SK-N-SH (cell line): Measurements from ENCODE around the gene LHX5. TPM values are rescaled to one million over a fixed set of nuclear protein-coding genes. Genes with fewer than 3 reads are reported as not detected.

Source experiments
- CTCF ChIA-PET: fragments of 300-600, 350-600 bp; formaldehyde crosslinking; extraction: SDS; loops from one replicate; lab custom pipeline; 2021; lab: Yijun Ruan, JAX
- POLR2A ChIA-PET: fragments of 350-600 bp; sonication (Branson Sonifier 250); formaldehyde crosslinking; extraction: SDS; loops from one replicate; lab custom pipeline; 2020; ENCODE audit warnings: antibody characterized with exemption, inconsistent platforms; lab: Yijun Ruan, JAX
- DNase-seq: peaks from one replicate; pipeline ENCODE4 v3.0.0; 2012
- H2AFZ ChIP-seq: fragments of 200-600 bp; sonication (generic); 2 replicates; pipeline ENCODE4 v1.8.1; 2016; ENCODE audit warnings: antibody characterized with exemption, mild to moderate bottlenecking, low read depth
- H3F3A ChIP-seq: fragments of 200-600 bp; sonication (generic); replicated peaks from 2 replicates; pipeline ENCODE3; 2016; ENCODE audit warnings: antibody characterized with exemption, mild to moderate bottlenecking; ENCODE audit not compliant: insufficient read depth
- H3K27ac ChIP-seq, 2 experiments: fragments of 200-500 bp in 1 of 2; fragments of 200-600 bp in 1 of 2; sonication (Bioruptor generic) in 1 of 2; sonication (generic), shearing (Covaris generic) in 1 of 2; 2 replicates each; pipeline versions ENCODE4 v1.5.1 to v1.6.1; 2014 to 2016; ENCODE audit warnings: low read depth in 2 of 2, inconsistent platforms in 1 of 2, low read length in 1 of 2, mild to moderate bottlenecking in 1 of 2, mixed read lengths in 1 of 2
- H3K27me3 ChIP-seq: fragments of 200-600 bp; sonication (generic), shearing (Covaris generic); 2 replicates; pipeline ENCODE4 v1.6.1; 2016; ENCODE audit warnings: mixed run types; ENCODE audit not compliant: insufficient read depth
- H3K36me3 ChIP-seq, 2 experiments: fragments of 200-500 bp in 1 of 2; fragments of 200-600 bp in 1 of 2; sonication (Bioruptor generic) in 1 of 2; sonication (generic) in 1 of 2; replicated peaks in 1 of 2; 2 replicates each; pipeline versions ENCODE3 to v1.5.1; 2014 to 2016; ENCODE audit warnings: low read length in 1 of 2, mild to moderate bottlenecking in 1 of 2; ENCODE audit not compliant: insufficient read depth in 2 of 2, control insufficient read depth in 1 of 2
- H3K4me1 ChIP-seq, 2 experiments: fragments of 200-500 bp in 1 of 2; fragments of 200-600 bp in 1 of 2; sonication (Bioruptor generic) in 1 of 2; sonication (generic), shearing (Covaris generic) in 1 of 2; 2 replicates each; pipeline versions ENCODE4 v1.5.1 to v1.6.1; 2014 to 2016; ENCODE audit warnings: low read depth in 1 of 2, low read length in 1 of 2, mixed run types in 1 of 2; ENCODE audit not compliant: insufficient read depth in 2 of 2, control insufficient read depth in 1 of 2
- H3K4me2 ChIP-seq: fragments of 200-600 bp; sonication (generic), shearing (Covaris generic); 2 replicates; pipeline ENCODE4 v1.6.1; 2017; ENCODE audit warnings: mixed run types
- H3K4me3 ChIP-seq, 2 experiments: fragments of 200-500 bp in 1 of 2; fragments of 200-600 bp in 1 of 2; sonication (Bioruptor generic) in 1 of 2; sonication (generic), shearing (Covaris generic) in 1 of 2; 2 replicates each; pipeline versions ENCODE4 v1.5.1 to v1.8.1; 2014 to 2016; ENCODE audit warnings: low read depth in 2 of 2, inconsistent platforms in 1 of 2, low read length in 1 of 2, mild to moderate bottlenecking in 1 of 2, mixed read lengths in 1 of 2, moderate library complexity in 1 of 2
- H3K79me2 ChIP-seq: fragments of 200-600 bp; sonication (generic); 2 replicates; pipeline ENCODE4 v1.8.1; 2017; ENCODE audit warnings: mild to moderate bottlenecking; ENCODE audit not compliant: insufficient read depth
- H3K9ac ChIP-seq: fragments of 200-600 bp; sonication (generic); 2 replicates; pipeline ENCODE4 v1.6.1; 2017; ENCODE audit warnings: mixed run types
- H3K9me2 ChIP-seq: fragments of 200-600 bp; sonication (generic); 2 replicates; pipeline ENCODE4 v1.6.1; 2017; ENCODE audit warnings: mixed run types
- H3K9me3 ChIP-seq: fragments of 200-600 bp; sonication (generic); 2 replicates; pipeline ENCODE4 v1.6.1; 2017; ENCODE audit warnings: mixed run types, mild to moderate bottlenecking, moderate library complexity
- H4K20me1 ChIP-seq: fragments of 200-600 bp; sonication (generic); 2 replicates; pipeline ENCODE4 v1.6.1; 2017; ENCODE audit warnings: mild to moderate bottlenecking, mixed run types; ENCODE audit not compliant: insufficient read depth
- CHD2 ChIP-seq: fragments of 150-350 bp; IDR thresholded peaks from 2 replicates; pipeline ENCODE4 v1.6.1; 2018; ENCODE audit warnings: low read length; ENCODE audit not compliant: partially characterized antibody
- ELF1 ChIP-seq: IDR thresholded peaks from 2 replicates; pipeline ENCODE4 v1.4.0; 2012
- EZH2phosphoT487 ChIP-seq: fragments of 200-600 bp; sonication (generic); IDR thresholded peaks from 2 replicates; pipeline ENCODE4 v1.6.1; 2017; ENCODE audit warnings: low read depth, mixed run types, mild to moderate bottlenecking, antibody characterized with exemption, moderate library complexity, borderline replicate concordance
- FOSL2 ChIP-seq: IDR thresholded peaks from 2 replicates; pipeline ENCODE4 v1.4.0; 2012; ENCODE audit warnings: low read depth, mild to moderate bottlenecking, moderate library complexity, borderline replicate concordance
- FOXJ3 ChIP-seq: sonication (generic); formaldehyde crosslinking; IDR thresholded peaks from 2 replicates; pipeline ENCODE4 v1.5.1; 2020; ENCODE audit warnings: mild to moderate bottlenecking, missing genetic modification reagents
- MAX ChIP-seq: IDR thresholded peaks from 2 replicates; pipeline ENCODE4 v1.4.0; 2012; ENCODE audit warnings: low read depth
- MEF2A ChIP-seq: IDR thresholded peaks from 2 replicates; pipeline ENCODE4 v1.4.0; 2012; ENCODE audit warnings: low read depth, borderline replicate concordance
- POLR2AphosphoS5 ChIP-seq: IDR thresholded peaks from 2 replicates; pipeline ENCODE4 v1.6.1; 2012; ENCODE audit warnings: low read depth, low read length
- RAD21 ChIP-seq: IDR thresholded peaks from 2 replicates; pipeline ENCODE4 v1.6.1; 2012; ENCODE audit warnings: mild to moderate bottlenecking, low read length
- RXRA ChIP-seq: IDR thresholded peaks from 2 replicates; pipeline ENCODE4 v1.4.0; 2012; ENCODE audit warnings: low read depth, mild to moderate bottlenecking, borderline replicate concordance
- SIN3A ChIP-seq: IDR thresholded peaks from 2 replicates; pipeline ENCODE4 v1.6.1; 2012; ENCODE audit warnings: low read depth, mild to moderate bottlenecking, low read length, moderate library complexity, borderline replicate concordance
- YY1 ChIP-seq: IDR thresholded peaks from 2 replicates; pipeline ENCODE4 v1.4.0; 2012; ENCODE audit warnings: low read depth, mild to moderate bottlenecking
- WGBS: methylation state at CpG from one replicate; pipeline ENCODE4 v1.1.6; 2017; ENCODE audit warnings: low lambda C conversion rate; 5-methylcytosine and 5-hydroxymethylcytosine counted together
- polyA plus RNA-seq, 3 experiments: library from polyadenylated mRNA; depleted of rRNA; stranded (reverse); fragments of >200 nt; gene quantifications; 2 replicates each; pipeline ENCODE4 v1.2.3, GENCODE V29; 2012
- TF ChIP-seq, protein P1 (sequence below): IDR thresholded peaks from 2 replicates; pipeline ENCODE4 v1.6.1; 2012; ENCODE audit warnings: mild to moderate bottlenecking, low read depth, low read length, moderate library complexity
- TF ChIP-seq, protein P2 (sequence below): IDR thresholded peaks from 2 replicates; pipeline ENCODE4 v1.4.0; 2012; ENCODE audit warnings: low read depth, borderline replicate concordance
- TF ChIP-seq, protein P3 (sequence below): IDR thresholded peaks from 2 replicates; pipeline ENCODE4 v1.4.0; 2012; ENCODE audit warnings: low read depth, borderline replicate concordance

LHX5 gene
- polyA plus RNA-seq, 1 of the 3 experiments (the other 2 are of a cell fraction) = not detected

DNA sequence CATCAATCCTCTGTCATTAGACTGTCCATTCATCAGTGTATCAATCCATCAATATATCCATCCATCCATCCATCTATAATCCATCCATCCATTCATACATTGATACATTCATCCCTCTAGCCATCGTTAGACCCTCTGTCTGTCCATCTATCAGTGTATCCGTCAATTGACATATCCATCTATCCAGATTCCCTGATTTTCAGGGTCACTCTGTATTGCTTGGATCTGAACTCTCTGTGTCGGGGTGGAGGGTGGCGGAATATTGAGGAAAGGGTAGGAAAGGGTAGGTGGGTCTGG is 32.4 kb downstream of the LHX5 start (continued):
- TF ChIP-seq, protein P1, sequence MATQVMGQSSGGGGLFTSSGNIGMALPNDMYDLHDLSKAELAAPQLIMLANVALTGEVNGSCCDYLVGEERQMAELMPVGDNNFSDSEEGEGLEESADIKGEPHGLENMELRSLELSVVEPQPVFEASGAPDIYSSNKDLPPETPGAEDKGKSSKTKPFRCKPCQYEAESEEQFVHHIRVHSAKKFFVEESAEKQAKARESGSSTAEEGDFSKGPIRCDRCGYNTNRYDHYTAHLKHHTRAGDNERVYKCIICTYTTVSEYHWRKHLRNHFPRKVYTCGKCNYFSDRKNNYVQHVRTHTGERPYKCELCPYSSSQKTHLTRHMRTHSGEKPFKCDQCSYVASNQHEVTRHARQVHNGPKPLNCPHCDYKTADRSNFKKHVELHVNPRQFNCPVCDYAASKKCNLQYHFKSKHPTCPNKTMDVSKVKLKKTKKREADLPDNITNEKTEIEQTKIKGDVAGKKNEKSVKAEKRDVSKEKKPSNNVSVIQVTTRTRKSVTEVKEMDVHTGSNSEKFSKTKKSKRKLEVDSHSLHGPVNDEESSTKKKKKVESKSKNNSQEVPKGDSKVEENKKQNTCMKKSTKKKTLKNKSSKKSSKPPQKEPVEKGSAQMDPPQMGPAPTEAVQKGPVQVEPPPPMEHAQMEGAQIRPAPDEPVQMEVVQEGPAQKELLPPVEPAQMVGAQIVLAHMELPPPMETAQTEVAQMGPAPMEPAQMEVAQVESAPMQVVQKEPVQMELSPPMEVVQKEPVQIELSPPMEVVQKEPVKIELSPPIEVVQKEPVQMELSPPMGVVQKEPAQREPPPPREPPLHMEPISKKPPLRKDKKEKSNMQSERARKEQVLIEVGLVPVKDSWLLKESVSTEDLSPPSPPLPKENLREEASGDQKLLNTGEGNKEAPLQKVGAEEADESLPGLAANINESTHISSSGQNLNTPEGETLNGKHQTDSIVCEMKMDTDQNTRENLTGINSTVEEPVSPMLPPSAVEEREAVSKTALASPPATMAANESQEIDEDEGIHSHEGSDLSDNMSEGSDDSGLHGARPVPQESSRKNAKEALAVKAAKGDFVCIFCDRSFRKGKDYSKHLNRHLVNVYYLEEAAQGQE = no peak

- no peaks in the 10 kb centered on the region for H3K4me1 ChIP-seq
- no peaks in the 10 kb centered on the region for H3K36me3 ChIP-seq
- TF ChIP-seq RXRA (no peak), EZH2phosphoT487 (no peak), CHD2 (no peak), POLR2AphosphoS5 (no peak), SIN3A (no peak)
- TF ChIP-seq, protein P2, sequence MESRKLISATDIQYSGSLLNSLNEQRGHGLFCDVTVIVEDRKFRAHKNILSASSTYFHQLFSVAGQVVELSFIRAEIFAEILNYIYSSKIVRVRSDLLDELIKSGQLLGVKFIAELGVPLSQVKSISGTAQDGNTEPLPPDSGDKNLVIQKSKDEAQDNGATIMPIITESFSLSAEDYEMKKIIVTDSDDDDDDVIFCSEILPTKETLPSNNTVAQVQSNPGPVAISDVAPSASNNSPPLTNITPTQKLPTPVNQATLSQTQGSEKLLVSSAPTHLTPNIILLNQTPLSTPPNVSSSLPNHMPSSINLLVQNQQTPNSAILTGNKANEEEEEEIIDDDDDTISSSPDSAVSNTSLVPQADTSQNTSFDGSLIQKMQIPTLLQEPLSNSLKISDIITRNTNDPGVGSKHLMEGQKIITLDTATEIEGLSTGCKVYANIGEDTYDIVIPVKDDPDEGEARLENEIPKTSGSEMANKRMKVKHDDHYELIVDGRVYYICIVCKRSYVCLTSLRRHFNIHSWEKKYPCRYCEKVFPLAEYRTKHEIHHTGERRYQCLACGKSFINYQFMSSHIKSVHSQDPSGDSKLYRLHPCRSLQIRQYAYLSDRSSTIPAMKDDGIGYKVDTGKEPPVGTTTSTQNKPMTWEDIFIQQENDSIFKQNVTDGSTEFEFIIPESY = no peak
- H3K9me3 ChIP-seq = no peaks in the 10 kb centered on the region
- H3K27ac ChIP-seq = no peak overlapping the region
- CTCF ChIA-PET = no interaction called here
- H2AFZ ChIP-seq = no peak overlapping the region
- no peaks in the 10 kb centered on the region for H3K79me2 ChIP-seq
- 44% methylated on average over 4 of the region's 4 CpGs for WGBS
- no peaks in the 10 kb centered on the region for H4K20me1 ChIP-seq
- DNase-seq = no peak
- no peak overlapping the region for H3K4me3 ChIP-seq
- no peak overlapping the region for H3K9ac ChIP-seq
- no peaks in the 10 kb centered on the region for H3K9me2 ChIP-seq
- POLR2A ChIA-PET = no interaction called here
- H3K27me3 ChIP-seq = no peaks in the 10 kb centered on the region
- H3K4me2 ChIP-seq = no peak overlapping the region
- no peaks in the 10 kb centered on the region for H3F3A ChIP-seq
Measured at GRCh38 chr12:113438523-113439300, 33.0 kb downstream of the LHX5 start.

- Histone ChIP-seq H3K4me3 (no peak overlapping the region), H3K9me2 (no peaks in the 10 kb centered on the region), H3K27me3 (no peaks in the 10 kb centered on the region), H3K36me3 (no peaks in the 10 kb centered on the region), H3F3A (no peaks in the 10 kb centered on the region), H3K4me2 (no peak overlapping the region), H4K20me1 (no peaks in the 10 kb centered on the region), H3K9ac (no peak overlapping the region), H3K4me1 (no peaks in the 10 kb centered on the region), H2AFZ (no peak overlapping the region), H3K79me2 (no peaks in the 10 kb centered on the region), H3K9me3 (no peaks in the 10 kb centered on the region), H3K27ac (no peak overlapping the region)
- ChIA-PET POLR2A (no interaction called here), CTCF (no interaction called here)
- DNase-seq = no peak
- WGBS = 64% methylated on average over 3 of the region's 9 CpGs
- TF ChIP-seq POLR2AphosphoS5 (no peak), FOSL2 (no peak), FOXJ3 (CRISPR knock-in tag) (no peak), MAX (no peak), ELF1 (no peak), MEF2A (no peak), YY1 (no peak), EZH2phosphoT487 (no peak), CHD2 (no peak), RAD21 (no peak)
- TF ChIP-seq, protein P3, sequence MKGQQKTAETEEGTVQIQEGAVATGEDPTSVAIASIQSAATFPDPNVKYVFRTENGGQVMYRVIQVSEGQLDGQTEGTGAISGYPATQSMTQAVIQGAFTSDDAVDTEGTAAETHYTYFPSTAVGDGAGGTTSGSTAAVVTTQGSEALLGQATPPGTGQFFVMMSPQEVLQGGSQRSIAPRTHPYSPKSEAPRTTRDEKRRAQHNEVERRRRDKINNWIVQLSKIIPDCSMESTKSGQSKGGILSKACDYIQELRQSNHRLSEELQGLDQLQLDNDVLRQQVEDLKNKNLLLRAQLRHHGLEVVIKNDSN = no peak
- TF ChIP-seq, all 33 proteins: peak for 0
Measured at GRCh38 chr12:113437729-113438100, 34.0 kb downstream of the LHX5 start.
